ENCODE data around the gene NQO2.
"Not testable (repeated sequence)": the region's sequence is repeated elsewhere in the genome, so short reads cannot be mapped to it uniquely, and the experiment has no call there.

The NQO2 gene

DNA sequence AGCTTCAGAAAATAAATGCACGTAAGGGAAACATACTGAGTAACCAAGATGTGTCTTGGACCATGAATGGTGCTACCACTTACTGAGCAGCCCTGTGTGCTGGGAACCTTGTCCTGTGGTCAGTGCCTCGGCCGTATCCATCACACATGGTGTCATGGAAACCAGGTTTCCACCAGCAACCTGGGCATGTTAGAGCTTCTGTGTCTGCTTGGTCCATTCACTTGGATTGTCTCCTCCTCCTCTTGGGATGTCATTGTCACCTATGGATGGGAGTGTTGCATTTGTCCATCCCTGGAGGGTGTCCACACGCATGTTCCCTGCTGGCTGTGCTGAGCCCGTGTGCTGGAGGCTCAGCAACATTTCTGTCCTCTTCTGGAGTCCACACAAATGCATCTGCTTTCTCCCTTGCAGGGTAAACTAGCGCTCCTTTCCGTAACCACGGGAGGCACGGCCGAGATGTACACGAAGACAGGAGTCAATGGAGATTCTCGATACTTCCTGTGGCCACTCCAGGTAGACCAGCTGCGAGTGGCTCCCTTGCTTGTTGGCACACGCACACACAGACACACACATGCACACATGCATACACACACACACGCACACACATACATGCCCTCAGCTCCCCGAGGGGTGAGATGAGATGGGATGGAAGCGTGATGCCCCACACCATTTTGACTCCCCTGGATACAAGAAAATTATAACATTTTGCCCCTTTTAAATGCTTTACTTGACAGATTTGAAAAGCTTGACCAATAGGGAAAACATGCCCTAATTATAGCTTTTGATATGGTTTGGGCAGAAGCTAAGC lies 17.0 kb downstream of the NQO2 start:
- no peak for DNase-seq (ENCODE audit: low read depth)
- TF ChIP-seq CTCF (conservative IDR thresholded peaks at IDR 0.05; ENCODE audit: low read length): no peak
- no peak overlapping the region for H3K4me3 ChIP-seq (ENCODE audit: low read length)

GRCh38 chr6:3017304-3017703 lies 17.6 kb downstream of the NQO2 start:
- DNase-seq (ENCODE audit: low read depth): no peak
- H3K4me3 ChIP-seq (ENCODE audit: low read length): no peak overlapping the region
- no peak for TF ChIP-seq CTCF (conservative IDR thresholded peaks at IDR 0.05; ENCODE audit: low read length)

GRCh38 chr6:3019065-3019464 lies 19.4 kb downstream of the NQO2 start:
- no peak for TF ChIP-seq CTCF (conservative IDR thresholded peaks at IDR 0.05; ENCODE audit: low read length)
- no peak overlapping the region for H3K4me3 ChIP-seq (ENCODE audit: low read length)
- DNase-seq (ENCODE audit: low read depth): no peak

DNA sequence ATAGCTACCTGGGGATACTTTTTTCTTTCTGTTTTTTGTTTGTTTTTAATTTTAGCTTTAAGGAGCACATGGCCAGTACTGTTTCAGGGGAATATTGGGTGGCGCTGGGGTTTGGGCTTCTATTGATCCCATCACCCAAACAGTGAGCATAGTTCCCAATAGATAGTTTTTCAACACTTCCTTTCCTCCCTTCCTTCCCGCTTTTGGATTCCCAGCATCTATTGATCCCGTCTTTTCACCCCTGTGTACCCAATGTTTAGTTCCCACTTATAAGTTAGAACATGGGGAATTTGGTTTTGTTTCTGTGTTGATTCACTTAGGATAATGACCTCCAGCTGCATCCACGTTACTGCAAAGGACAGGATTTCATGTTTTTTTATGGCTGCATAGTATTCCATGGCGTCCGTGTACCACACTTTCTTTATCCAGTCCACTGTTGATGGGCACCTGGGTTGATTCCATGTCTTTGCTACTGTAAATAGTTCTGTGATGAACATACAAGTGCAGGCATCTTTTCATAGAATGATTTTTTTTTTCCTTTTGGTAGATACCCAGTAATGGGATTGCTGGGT lies 20.1 kb downstream of the NQO2 start:
- H3K4me3 ChIP-seq (ENCODE audit: low read length): no peak overlapping the region
- TF ChIP-seq CTCF (conservative IDR thresholded peaks at IDR 0.05; ENCODE audit: low read length): no peak
- DNase-seq (ENCODE audit: low read depth): no peak

- H3K4me3 ChIP-seq (ENCODE audit: low read length): not testable (repeated sequence)
Measured at GRCh38 chr6:3020976-3021598, 21.4 kb downstream of the NQO2 start.

DNA sequence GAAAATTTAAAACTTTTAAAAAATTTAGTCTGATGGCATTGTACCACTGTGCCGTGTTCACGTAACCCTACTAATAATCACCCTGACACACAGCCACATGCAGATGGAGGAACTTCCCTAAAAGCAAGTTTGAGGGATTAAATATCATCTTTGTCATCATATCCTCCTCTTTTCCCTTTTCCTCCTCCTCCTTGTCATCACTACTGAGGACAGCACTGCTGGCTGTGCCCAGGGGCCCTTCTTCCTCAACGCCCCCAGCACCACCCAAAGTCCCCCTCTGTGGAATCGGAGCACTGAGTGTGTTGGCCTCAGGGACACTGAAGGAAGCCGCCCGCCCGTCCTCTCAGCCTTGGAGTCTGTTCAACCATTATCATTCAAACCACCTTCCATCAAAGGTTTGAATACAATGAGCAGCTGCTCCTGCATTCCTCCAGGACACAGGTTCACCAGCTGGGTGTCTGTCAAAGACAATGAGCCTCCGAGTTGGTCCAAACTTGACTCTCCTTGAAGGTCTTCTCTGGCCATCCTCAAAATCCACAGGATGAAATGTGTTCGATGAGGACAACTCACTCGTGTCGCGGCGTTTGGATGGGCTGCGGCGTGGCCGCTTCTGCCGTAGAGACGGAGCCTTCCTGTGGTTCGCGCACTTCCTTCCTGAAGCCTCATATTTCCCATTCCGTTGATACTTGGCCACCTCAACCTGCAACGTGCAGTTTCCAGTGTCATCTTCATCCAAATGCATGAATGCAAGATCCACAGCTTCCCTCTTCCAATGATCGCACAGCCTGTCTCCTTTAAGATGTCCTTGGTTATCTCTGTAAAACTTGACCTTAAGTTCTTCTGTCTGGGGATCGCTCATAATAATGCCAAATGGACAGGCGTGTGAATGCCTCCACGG lies 23.3 kb downstream of the NQO2 start:
- DNase-seq (ENCODE audit: low read depth): peak; percentile 26
- TF ChIP-seq CTCF (conservative IDR thresholded peaks at IDR 0.05; ENCODE audit: low read length): no peak
- H3K4me3 ChIP-seq (ENCODE audit: low read length): peak overlapping the region; percentile 79

More at GRCh38 chr6:3020976-3021598, 21.4 kb downstream of the NQO2 start:
- not testable (repeated sequence) for DNase-seq (ENCODE audit: low read depth)

Measured in AG10803 (cell line).